ENCODE measurements around the gene UBE2Z.

Gene UBE2Z

DNA sequence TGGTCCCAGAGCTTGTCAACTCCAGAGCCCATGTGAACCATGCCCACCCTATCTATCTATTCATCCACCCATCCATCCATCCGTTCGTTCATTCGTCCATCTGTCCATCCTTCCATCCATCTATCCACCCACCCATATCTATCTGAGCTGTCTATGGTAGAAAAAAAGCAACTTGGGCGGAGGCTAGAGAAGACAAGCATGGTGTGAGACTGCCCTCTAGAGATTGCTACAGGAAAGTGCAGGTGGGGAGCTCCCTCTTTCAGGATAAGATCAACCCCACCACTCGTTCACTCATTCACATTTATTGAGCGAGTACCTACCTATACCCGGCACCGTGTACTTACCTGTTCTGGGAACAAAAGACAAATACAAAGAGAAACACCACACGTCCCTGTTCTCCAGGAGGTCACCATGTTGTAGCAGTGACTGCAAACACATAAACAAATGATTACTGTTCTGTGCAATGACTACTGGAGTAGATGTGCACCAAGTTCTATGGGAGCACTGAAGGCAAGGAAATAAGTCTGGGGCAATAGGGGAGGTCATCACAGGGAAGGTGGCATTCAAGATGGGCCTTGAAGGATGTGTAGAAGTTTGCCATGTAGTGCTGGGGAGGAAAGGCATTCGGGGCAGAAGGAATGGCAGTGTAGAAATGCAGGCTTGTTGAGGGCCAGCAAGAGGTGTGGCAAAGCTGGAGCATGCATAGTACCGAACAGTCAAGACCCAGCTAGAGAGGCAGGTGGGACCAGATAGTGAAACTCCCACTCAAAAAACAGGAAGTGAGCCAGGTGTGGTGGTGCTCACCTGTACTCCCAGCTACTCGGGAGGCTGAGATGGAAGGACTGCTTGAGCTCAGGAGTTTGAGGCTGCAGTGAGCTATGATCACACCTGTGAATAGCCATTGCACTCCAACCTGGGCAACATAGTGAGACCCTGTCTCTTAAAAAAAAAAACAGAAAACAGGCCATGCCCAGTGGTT lies 29.0 kb upstream of the UBE2Z start:
- no peaks in the 10 kb centered on the region for H3K27me3 ChIP-seq (ENCODE audit: low read depth, low read length)
- no peak overlapping the region for H3K4me3 ChIP-seq (ENCODE audit: low read depth in 1 of 2, low read length in 2 of 2)
- peaks cover 0 to 7% of the 10 kb centered on the region in 2 donors for H3K4me1 ChIP-seq (ENCODE audit: control insufficient read depth in 1 of 2, insufficient read depth in 2 of 2, low read length in 2 of 2)
- no peak overlapping the region for H3K27ac ChIP-seq (ENCODE audit: low read length)
- no peaks in the 10 kb centered on the region for H3K9me3 ChIP-seq (ENCODE audit: control insufficient read depth in 1 of 2, low read length in 2 of 2)
- H3K36me3 ChIP-seq (ENCODE audit: control insufficient read depth in 1 of 2, insufficient read depth in 2 of 2, low read length in 2 of 2) = no peaks in the 10 kb centered on the region

- Histone ChIP-seq H3K4me1 (ENCODE audit: control insufficient read depth in 1 of 2, insufficient read depth in 2 of 2, low read length in 2 of 2) (peaks cover 0 to 10% of the 10 kb centered on the region in 2 donors), H3K4me3 (ENCODE audit: low read depth in 1 of 2, low read length in 2 of 2) (no peak overlapping the region), H3K36me3 (ENCODE audit: control insufficient read depth in 1 of 2, insufficient read depth in 2 of 2, low read length in 2 of 2) (no peaks in the 10 kb centered on the region), H3K27me3 (ENCODE audit: low read depth, low read length) (no peaks in the 10 kb centered on the region), H3K9me3 (ENCODE audit: control insufficient read depth in 1 of 2, low read length in 2 of 2) (no peaks in the 10 kb centered on the region), H3K27ac (ENCODE audit: low read length) (no peak overlapping the region)
These were observed 25.9 kb upstream of the UBE2Z start for GRCh38 chr17:48882272-48882671.

DNA sequence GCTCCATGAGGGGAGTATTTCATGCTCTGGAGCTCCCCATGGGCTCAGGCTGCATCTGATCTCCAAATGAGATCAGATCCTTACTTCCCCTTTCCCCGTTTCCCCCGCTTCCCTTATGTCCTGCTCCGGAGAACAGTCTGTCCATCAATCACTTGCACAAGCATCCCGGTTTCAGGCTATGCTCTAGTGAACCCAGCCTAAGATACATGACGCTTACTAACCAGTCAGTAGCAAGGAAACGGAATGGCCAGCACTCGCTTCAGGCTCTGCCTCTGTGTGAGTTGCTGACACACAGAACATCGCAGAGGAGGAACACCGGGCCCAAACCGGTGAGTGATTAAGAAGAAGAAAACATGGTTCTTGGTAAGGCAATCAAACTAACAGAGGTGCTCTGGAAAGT lies 25.0 kb upstream of the UBE2Z start:
- H3K4me1 ChIP-seq (ENCODE audit: control insufficient read depth in 1 of 2, insufficient read depth in 2 of 2, low read length in 2 of 2) = peaks cover 0 to 10% of the 10 kb centered on the region in 2 donors
- H3K27ac ChIP-seq (ENCODE audit: low read length) = no peak overlapping the region
- H3K27me3 ChIP-seq (ENCODE audit: low read depth, low read length) = no peaks in the 10 kb centered on the region
- no peaks in the 10 kb centered on the region for H3K36me3 ChIP-seq (ENCODE audit: control insufficient read depth in 1 of 2, insufficient read depth in 2 of 2, low read length in 2 of 2)
- no peaks in the 10 kb centered on the region for H3K9me3 ChIP-seq (ENCODE audit: control insufficient read depth in 1 of 2, low read length in 2 of 2)
- H3K4me3 ChIP-seq (ENCODE audit: low read depth in 1 of 2, low read length in 2 of 2) = no peak overlapping the region

DNA sequence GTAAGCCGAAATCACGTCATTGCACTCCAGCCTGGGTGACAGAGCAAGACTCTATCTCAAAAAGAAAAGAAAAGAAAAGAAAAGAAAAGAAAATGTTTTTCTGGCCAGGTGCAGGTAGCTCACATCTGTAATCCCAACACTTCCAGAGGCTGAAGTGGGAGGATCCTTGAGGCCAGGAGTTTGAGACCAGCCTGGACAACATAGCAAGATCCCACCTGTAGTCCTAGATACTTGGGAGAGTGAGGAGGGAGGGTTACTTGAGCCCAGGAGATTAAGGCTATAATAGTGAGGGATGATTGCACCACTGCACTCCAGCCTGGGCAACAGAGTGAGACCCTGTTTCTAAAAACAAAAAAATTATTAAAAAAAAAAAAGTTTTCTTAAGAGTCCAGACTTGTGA lies 18.1 kb upstream of the UBE2Z start:
- H3K27ac ChIP-seq (ENCODE audit: low read length) = no peak overlapping the region
- H3K4me3 ChIP-seq (ENCODE audit: low read depth in 1 of 2, low read length in 2 of 2) = no peak overlapping the region
- no peaks in the 10 kb centered on the region for H3K9me3 ChIP-seq (ENCODE audit: control insufficient read depth in 1 of 2, low read length in 2 of 2)

GRCh38 chr17:48892940-48893645 lies 15.1 kb upstream of the UBE2Z start:
- Histone ChIP-seq H3K4me1 (ENCODE audit: control insufficient read depth in 1 of 2, insufficient read depth in 2 of 2, low read length in 2 of 2) (peaks cover 10% of the 10 kb centered on the region in 2 donors), H3K27ac (ENCODE audit: low read length) (peak overlapping the region; percentile 92), H3K4me3 (ENCODE audit: low read depth in 1 of 2, low read length in 2 of 2) (peak overlapping the region; percentile 84 to 98), H3K27me3 (ENCODE audit: low read depth, low read length) (no peaks in the 10 kb centered on the region), H3K9me3 (ENCODE audit: control insufficient read depth in 1 of 2, low read length in 2 of 2) (no peaks in the 10 kb centered on the region), H3K36me3 (ENCODE audit: control insufficient read depth in 1 of 2, insufficient read depth in 2 of 2, low read length in 2 of 2) (peaks cover 12 to 27% of the 10 kb centered on the region in 2 donors)

More for the DNA sequence above, 18.1 kb upstream of the UBE2Z start:
- H3K27me3 ChIP-seq (ENCODE audit: low read depth, low read length) = no peaks in the 10 kb centered on the region
- peaks cover 10% of the 10 kb centered on the region in 2 donors for H3K4me1 ChIP-seq (ENCODE audit: control insufficient read depth in 1 of 2, insufficient read depth in 2 of 2, low read length in 2 of 2)
- peaks cover under 1 to 8% of the 10 kb centered on the region in 2 donors for H3K36me3 ChIP-seq (ENCODE audit: control insufficient read depth in 1 of 2, insufficient read depth in 2 of 2, low read length in 2 of 2)

DNA sequence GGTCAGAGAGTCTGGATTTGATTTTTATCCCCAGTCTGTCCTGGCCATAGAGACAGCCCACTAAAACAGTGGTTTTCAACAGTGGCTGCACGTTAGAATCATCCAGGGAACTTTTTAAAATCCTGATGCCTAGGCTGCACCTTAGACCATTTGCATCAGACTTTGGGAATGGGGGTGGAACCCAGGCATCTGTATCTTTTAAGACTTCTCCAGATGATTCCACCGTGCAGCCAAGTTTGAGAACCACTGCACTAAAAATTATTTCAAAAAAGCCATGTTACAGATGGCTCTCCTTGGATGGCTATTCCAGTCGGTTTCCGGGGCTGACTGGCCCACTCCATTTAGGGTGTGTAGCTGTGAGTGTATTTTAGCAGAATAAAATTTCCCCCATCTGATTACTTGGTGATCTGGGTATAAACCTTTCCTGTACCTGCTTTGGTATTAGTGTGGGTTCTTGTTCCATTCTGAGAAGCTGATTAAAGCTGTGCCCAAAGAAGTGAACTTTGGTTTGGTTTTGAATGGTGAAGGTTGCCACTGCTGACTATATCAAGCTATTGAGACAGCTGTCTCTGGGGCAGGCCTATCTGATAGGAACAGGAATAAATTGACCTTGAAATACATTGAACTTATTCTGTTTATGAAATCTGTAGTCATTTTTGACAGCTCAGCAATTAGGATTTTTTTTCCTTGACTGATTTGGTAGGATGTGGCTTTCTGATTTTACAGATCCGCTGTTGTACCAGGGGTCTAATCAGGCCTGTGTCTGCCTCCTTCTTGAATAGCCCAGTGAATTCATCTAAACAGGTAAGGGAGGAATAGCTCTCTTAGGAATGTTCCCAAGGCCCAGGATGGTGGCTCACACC lies 14.3 kb upstream of the UBE2Z start:
- Histone ChIP-seq H3K4me1 (ENCODE audit: control insufficient read depth in 1 of 2, insufficient read depth in 2 of 2, low read length in 2 of 2) (peaks cover 10% of the 10 kb centered on the region in 2 donors), H3K27me3 (ENCODE audit: low read depth, low read length) (no peaks in the 10 kb centered on the region), H3K36me3 (ENCODE audit: control insufficient read depth in 1 of 2, insufficient read depth in 2 of 2, low read length in 2 of 2) (peaks cover 12 to 32% of the 10 kb centered on the region in 2 donors), H3K4me3 (ENCODE audit: low read depth in 1 of 2, low read length in 2 of 2) (peak overlapping the region; percentile 84 to 98), H3K27ac (ENCODE audit: low read length) (peak overlapping the region; percentile 92), H3K9me3 (ENCODE audit: control insufficient read depth in 1 of 2, low read length in 2 of 2) (no peaks in the 10 kb centered on the region)

DNA sequence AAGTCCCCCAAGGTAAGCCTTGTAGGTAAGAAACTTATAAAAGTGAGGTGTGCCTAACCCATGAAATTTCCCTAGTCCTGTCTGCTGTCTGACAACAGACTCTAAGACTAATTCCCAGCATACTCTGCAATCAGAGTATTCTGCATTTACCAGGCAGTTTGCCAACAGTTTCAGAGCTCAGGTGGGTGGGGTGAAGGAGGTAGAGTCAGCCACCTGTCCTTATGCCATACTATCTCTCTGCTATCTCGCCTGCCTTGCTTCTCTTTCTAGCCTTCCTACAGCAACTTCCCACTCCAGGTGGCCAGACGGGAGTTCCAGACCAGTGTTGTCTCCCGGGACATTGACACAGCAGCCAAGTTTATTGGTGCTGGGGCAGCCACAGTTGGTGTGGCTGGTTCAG lies 13.3 kb upstream of the UBE2Z start:
- Histone ChIP-seq H3K36me3 (ENCODE audit: control insufficient read depth in 1 of 2, insufficient read depth in 2 of 2, low read length in 2 of 2) (peaks cover 12 to 32% of the 10 kb centered on the region in 2 donors), H3K27me3 (ENCODE audit: low read depth, low read length) (no peaks in the 10 kb centered on the region), H3K4me3 (ENCODE audit: low read depth in 1 of 2, low read length in 2 of 2) (no peak overlapping the region), H3K27ac (ENCODE audit: low read length) (no peak overlapping the region), H3K9me3 (ENCODE audit: control insufficient read depth in 1 of 2, low read length in 2 of 2) (no peaks in the 10 kb centered on the region), H3K4me1 (ENCODE audit: control insufficient read depth in 1 of 2, insufficient read depth in 2 of 2, low read length in 2 of 2) (peaks cover 10% of the 10 kb centered on the region in 2 donors)

GRCh38 chr17:48901241-48901640 lies 7.0 kb upstream of the UBE2Z start:
- peaks cover under 1 to 15% of the 10 kb centered on the region in 2 donors for H3K36me3 ChIP-seq (ENCODE audit: control insufficient read depth in 1 of 2, insufficient read depth in 2 of 2, low read length in 2 of 2)

DNA sequence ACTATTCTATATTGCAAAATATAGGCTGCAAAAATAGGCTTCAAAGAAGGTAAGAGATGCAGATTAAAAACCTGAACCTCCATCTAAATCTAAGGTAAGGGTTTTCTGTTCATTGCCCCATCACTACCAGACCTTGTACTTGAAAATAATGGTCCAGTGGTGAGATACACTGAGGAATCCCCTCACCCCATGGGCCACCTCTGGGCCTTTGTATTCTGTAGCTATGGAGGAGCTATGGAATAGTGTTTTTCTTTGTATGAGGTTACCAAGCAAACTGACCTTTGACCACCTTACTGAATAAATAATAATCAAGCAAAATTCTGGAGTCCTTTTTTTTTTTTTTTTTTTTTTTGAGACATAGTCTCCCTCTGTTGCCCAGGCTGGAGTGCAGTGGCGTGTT lies 4.8 kb upstream of the UBE2Z start:
- no peaks in the 10 kb centered on the region for H3K27me3 ChIP-seq (ENCODE audit: low read depth, low read length)
- H3K9me3 ChIP-seq (ENCODE audit: control insufficient read depth in 1 of 2, low read length in 2 of 2) = no peaks in the 10 kb centered on the region
- peaks cover 0 to 5% of the 10 kb centered on the region in 2 donors for H3K4me1 ChIP-seq (ENCODE audit: control insufficient read depth in 1 of 2, insufficient read depth in 2 of 2, low read length in 2 of 2)
- peaks cover 0 to 2% of the 10 kb centered on the region in 2 donors for H3K36me3 ChIP-seq (ENCODE audit: control insufficient read depth in 1 of 2, insufficient read depth in 2 of 2, low read length in 2 of 2)
- no peak overlapping the region for H3K4me3 ChIP-seq (ENCODE audit: low read depth in 1 of 2, low read length in 2 of 2)
- H3K27ac ChIP-seq (ENCODE audit: low read length) = no peak overlapping the region

More at GRCh38 chr17:48901241-48901640, 7.0 kb upstream of the UBE2Z start:
- Histone ChIP-seq H3K27me3 (ENCODE audit: low read depth, low read length) (no peaks in the 10 kb centered on the region), H3K27ac (ENCODE audit: low read length) (no peak overlapping the region), H3K9me3 (ENCODE audit: control insufficient read depth in 1 of 2, low read length in 2 of 2) (no peaks in the 10 kb centered on the region), H3K4me3 (ENCODE audit: low read depth in 1 of 2, low read length in 2 of 2) (no peak overlapping the region), H3K4me1 (ENCODE audit: control insufficient read depth in 1 of 2, insufficient read depth in 2 of 2, low read length in 2 of 2) (no peaks in the 10 kb centered on the region)

- Histone ChIP-seq H3K9me3 (ENCODE audit: control insufficient read depth in 1 of 2, low read length in 2 of 2) (no peaks in the 10 kb centered on the region), H3K4me1 (ENCODE audit: control insufficient read depth in 1 of 2, insufficient read depth in 2 of 2, low read length in 2 of 2) (peaks cover under 1 to 10% of the 10 kb centered on the region in 2 donors), H3K4me3 (ENCODE audit: low read depth in 1 of 2, low read length in 2 of 2) (no peak overlapping the region), H3K36me3 (ENCODE audit: control insufficient read depth in 1 of 2, insufficient read depth in 2 of 2, low read length in 2 of 2) (no peaks in the 10 kb centered on the region), H3K27me3 (ENCODE audit: low read depth, low read length) (no peaks in the 10 kb centered on the region), H3K27ac (ENCODE audit: low read length) (no peak overlapping the region)
These were observed 3.8 kb upstream of the UBE2Z start for GRCh38 chr17:48904428-48904827.

Measured in muscle layer of duodenum (tissue), 2 donors.